Measurements from ENCODE around the gene SPTLC2. TPM values are rescaled to one million over a fixed set of nuclear protein-coding genes. Genes with fewer than 3 reads are reported as not detected.
A peak's percentile ranks its signal among the peaks of the same experiment; 100 is the strongest.

SPTLC2 gene
- total and polyA plus RNA-seq, 5 donors from 2014 or later = 8.9 to 18.1 (median 10.1) TPM

DNA sequence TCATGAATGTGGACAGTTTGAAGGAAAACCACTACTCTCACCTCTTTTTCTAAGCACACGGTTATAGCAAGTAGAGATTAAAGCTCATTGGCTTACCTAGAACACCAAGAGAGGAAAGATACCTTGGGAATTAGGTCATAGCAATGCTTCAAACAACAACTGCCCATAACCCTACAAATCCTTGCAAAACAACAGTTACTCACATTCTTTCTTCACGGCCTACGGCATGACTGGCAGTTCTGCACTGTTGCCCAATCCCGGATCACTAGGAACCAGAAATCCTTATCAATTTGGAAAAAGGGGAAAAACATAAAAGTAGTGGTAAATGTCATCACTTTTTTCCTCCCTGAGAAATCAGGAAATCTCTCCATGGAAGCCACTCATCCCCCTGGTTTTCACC lies 108.2 kb downstream of the SPTLC2 start:
- Histone ChIP-seq H3K9me3 (ENCODE audit: control insufficient read depth in 2 of 2, low read length in 2 of 2) (peaks cover under 1 to 4% of the 10 kb centered on the region in 2 experiments), H3K27ac (ENCODE audit: insufficient read depth, low read length, poor library complexity, severe bottlenecking) (no peak overlapping the region), H3K4me3 (ENCODE audit: low read depth, low read length) (no peak overlapping the region), H3K4me1 (ENCODE audit: control insufficient read depth, insufficient read depth, low read length, poor library complexity, severe bottlenecking) (no peaks in the 10 kb centered on the region), H3K36me3 (ENCODE audit: control insufficient read depth, insufficient read depth, low read length) (peaks cover 32% of the 10 kb centered on the region), H3K27me3 (ENCODE audit: control insufficient read depth, insufficient read depth, low read length) (no peaks in the 10 kb centered on the region)
- H3K4me1 Mint-ChIP-seq = no peaks in the 10 kb centered on the region
- DNase-seq (no peak), ATAC-seq (ENCODE audit: low read depth in 2 of 2) (no peak)
- no peaks in the 10 kb centered on the region for H3K27me3 Mint-ChIP-seq
- H3K4me3 Mint-ChIP-seq = no peak overlapping the region
- H3K9me3 Mint-ChIP-seq = peaks cover 0 to 2% (median under 1%) of the 10 kb centered on the region in 7 donors
- no peak overlapping the region for H3K27ac Mint-ChIP-seq
- H3K36me3 Mint-ChIP-seq = peaks cover 49% of the 10 kb centered on the region

DNA sequence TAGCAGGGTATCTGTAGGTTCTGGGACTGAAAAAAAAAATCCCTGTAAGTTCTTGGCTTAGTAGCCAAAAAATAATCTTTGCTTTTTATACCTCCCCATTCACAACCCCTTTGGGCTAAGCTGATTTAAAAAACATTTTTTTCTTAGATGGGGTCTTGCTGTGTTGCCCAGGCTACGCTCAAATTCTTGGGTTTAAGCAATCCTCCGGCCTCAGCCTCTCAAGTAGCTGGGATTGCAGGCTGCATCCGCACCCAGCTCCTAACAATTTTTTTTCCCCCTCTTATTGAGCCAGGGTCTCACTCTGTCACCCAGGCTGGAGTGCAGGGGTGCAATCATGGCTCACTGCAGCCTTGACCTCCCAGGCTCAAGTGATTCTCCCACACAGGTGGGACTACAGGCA lies 108.7 kb downstream of the SPTLC2 start:
- Mint-ChIP-seq H3K4me3 (no peak overlapping the region), H3K27ac (no peak overlapping the region), H3K4me1 (no peaks in the 10 kb centered on the region), H3K27me3 (no peaks in the 10 kb centered on the region), H3K9me3 (peaks cover 0 to 5% (median 3%) of the 10 kb centered on the region in 7 donors), H3K36me3 (peaks cover 49% of the 10 kb centered on the region)
- no peaks in the 10 kb centered on the region for H3K27me3 ChIP-seq (ENCODE audit: control insufficient read depth, insufficient read depth, low read length)
- DNase-seq = no peak
- no peak overlapping the region for H3K27ac ChIP-seq (ENCODE audit: insufficient read depth, low read length, poor library complexity, severe bottlenecking)
- H3K36me3 ChIP-seq (ENCODE audit: control insufficient read depth, insufficient read depth, low read length) = peaks cover 32% of the 10 kb centered on the region
- no peak overlapping the region for H3K4me3 ChIP-seq (ENCODE audit: low read depth, low read length)
- ATAC-seq (ENCODE audit: low read depth in 2 of 2) = no peak
- no peaks in the 10 kb centered on the region for H3K4me1 ChIP-seq (ENCODE audit: control insufficient read depth, insufficient read depth, low read length, poor library complexity, severe bottlenecking)
- peaks cover 3 to 4% of the 10 kb centered on the region in 2 experiments for H3K9me3 ChIP-seq (ENCODE audit: control insufficient read depth in 2 of 2, low read length in 2 of 2)

DNA sequence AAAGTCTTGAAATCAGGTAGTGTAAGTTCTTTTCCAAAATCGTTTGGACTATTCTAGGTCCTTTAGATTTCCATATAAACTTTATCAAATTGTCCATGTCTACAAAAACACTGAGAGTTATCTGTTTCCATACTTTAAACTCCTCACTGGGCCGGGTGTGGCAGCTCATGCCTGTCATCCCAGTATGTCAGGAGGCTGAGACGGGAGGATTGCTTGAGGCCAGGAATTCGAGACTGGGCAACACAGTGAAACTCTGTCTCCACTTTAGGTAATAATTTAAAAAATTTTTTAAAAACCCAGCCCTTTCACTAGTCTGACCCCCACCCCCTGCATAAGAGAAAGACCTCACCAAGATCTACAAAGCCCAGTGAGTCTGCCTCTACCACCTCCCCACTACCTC lies 111.4 kb downstream of the SPTLC2 start:
- H3K27ac ChIP-seq (ENCODE audit: insufficient read depth, low read length, poor library complexity, severe bottlenecking) = no peak overlapping the region
- Mint-ChIP-seq H3K4me3 (no peak overlapping the region), H3K9me3 (peaks cover 0 to 5% (median 3%) of the 10 kb centered on the region in 7 donors), H3K36me3 (peaks cover 23% of the 10 kb centered on the region), H3K27ac (no peak overlapping the region), H3K4me1 (peaks cover 0 to 5% (median 0%) of the 10 kb centered on the region in 4 donors), H3K27me3 (peaks cover 13% of the 10 kb centered on the region)
- DNase-seq = no peak
- ATAC-seq (ENCODE audit: low read depth in 2 of 2) = no peak
- no peaks in the 10 kb centered on the region for H3K4me1 ChIP-seq (ENCODE audit: control insufficient read depth, insufficient read depth, low read length, poor library complexity, severe bottlenecking)
- H3K36me3 ChIP-seq (ENCODE audit: control insufficient read depth, insufficient read depth, low read length) = peaks cover 13% of the 10 kb centered on the region
- H3K27me3 ChIP-seq (ENCODE audit: control insufficient read depth, insufficient read depth, low read length) = no peaks in the 10 kb centered on the region
- peaks cover 3 to 4% of the 10 kb centered on the region in 2 experiments for H3K9me3 ChIP-seq (ENCODE audit: control insufficient read depth in 2 of 2, low read length in 2 of 2)
- no peak overlapping the region for H3K4me3 ChIP-seq (ENCODE audit: low read depth, low read length)

DNA sequence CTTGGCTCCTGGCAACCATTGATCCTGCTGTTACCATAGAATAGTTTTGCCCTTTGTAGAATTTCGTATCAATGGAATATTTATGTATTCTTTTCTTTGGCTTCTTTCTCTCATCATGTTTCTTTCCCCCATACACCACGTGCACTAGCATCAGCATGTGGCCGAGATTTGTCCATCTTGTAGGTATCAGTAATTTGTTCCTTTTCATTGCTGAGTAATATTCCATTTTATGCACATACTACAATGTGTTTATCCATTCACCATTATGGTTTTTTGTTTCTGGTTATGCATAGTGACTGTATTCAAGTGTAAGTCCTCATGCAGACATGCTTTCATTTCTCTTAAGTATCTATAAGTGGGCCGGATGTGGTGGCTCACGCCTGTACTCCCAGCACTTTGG lies 113.3 kb downstream of the SPTLC2 start:
- no peak overlapping the region for H3K4me3 ChIP-seq (ENCODE audit: low read depth, low read length)
- peaks cover 3 to 4% of the 10 kb centered on the region in 2 experiments for H3K9me3 ChIP-seq (ENCODE audit: control insufficient read depth in 2 of 2, low read length in 2 of 2)
- Mint-ChIP-seq H3K9me3 (peaks cover 0 to 5% (median 3%) of the 10 kb centered on the region in 7 donors), H3K4me3 (no peak overlapping the region), H3K27me3 (peaks cover 23% of the 10 kb centered on the region), H3K4me1 (peaks cover 0 to 5% (median 2%) of the 10 kb centered on the region in 4 donors), H3K36me3 (peaks cover 8% of the 10 kb centered on the region), H3K27ac (no peak overlapping the region)
- no peaks in the 10 kb centered on the region for H3K27me3 ChIP-seq (ENCODE audit: control insufficient read depth, insufficient read depth, low read length)
- peaks cover 9% of the 10 kb centered on the region for H3K4me1 ChIP-seq (ENCODE audit: control insufficient read depth, insufficient read depth, low read length, poor library complexity, severe bottlenecking)
- H3K36me3 ChIP-seq (ENCODE audit: control insufficient read depth, insufficient read depth, low read length) = peaks cover 2% of the 10 kb centered on the region
- DNase-seq = no peak
- no peak for ATAC-seq (ENCODE audit: low read depth in 2 of 2)
- H3K27ac ChIP-seq (ENCODE audit: insufficient read depth, low read length, poor library complexity, severe bottlenecking) = no peak overlapping the region

DNA sequence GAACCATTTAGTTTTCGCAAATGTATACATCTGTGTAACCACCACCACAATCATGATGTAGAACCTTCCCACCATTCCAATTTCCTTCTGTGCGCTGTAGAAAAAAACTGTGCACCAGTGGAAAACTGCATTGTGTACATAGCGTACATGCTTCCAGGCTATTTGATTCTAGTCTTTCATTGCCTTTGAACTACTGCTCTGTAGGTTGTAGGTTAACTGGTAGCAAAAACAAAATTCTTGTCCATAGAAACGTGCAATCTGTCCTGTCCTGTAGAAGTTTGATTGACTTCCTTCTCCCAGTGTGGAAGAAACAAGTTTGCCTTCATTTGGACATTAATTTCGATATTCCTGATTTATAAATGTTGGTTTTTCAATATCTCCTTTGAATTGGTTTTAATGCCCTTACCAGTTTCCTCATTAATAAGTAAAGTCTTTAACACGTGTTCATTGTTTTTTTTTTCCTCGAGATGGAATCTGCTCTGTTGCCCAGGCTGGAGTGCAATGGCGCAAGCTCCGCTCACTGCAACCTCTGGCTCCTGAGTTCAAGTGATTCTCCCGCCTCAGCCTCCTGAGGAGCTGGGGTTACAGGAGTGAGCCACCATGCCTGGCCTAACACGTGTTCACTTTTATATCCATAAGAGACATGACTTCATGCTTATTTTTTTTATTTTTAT lies 114.2 kb downstream of the SPTLC2 start:
- H3K27me3 ChIP-seq (ENCODE audit: control insufficient read depth, insufficient read depth, low read length) = peaks cover 3% of the 10 kb centered on the region
- Mint-ChIP-seq H3K27ac (no peak overlapping the region), H3K36me3 (peaks cover 4% of the 10 kb centered on the region), H3K4me1 (peaks cover 0 to 7% (median 3%) of the 10 kb centered on the region in 4 donors), H3K4me3 (peak overlapping the region in 1 of 4 donors; percentile 16), H3K9me3 (peaks cover 0 to 5% (median 3%) of the 10 kb centered on the region in 7 donors), H3K27me3 (peaks cover 32% of the 10 kb centered on the region)
- H3K36me3 ChIP-seq (ENCODE audit: control insufficient read depth, insufficient read depth, low read length) = no peaks in the 10 kb centered on the region
- DNase-seq = no peak
- H3K27ac ChIP-seq (ENCODE audit: insufficient read depth, low read length, poor library complexity, severe bottlenecking) = no peak overlapping the region
- peaks cover 3 to 4% of the 10 kb centered on the region in 2 experiments for H3K9me3 ChIP-seq (ENCODE audit: control insufficient read depth in 2 of 2, low read length in 2 of 2)
- H3K4me1 ChIP-seq (ENCODE audit: control insufficient read depth, insufficient read depth, low read length, poor library complexity, severe bottlenecking) = peaks cover 13% of the 10 kb centered on the region
- no peak for ATAC-seq (ENCODE audit: low read depth in 2 of 2)
- H3K4me3 ChIP-seq (ENCODE audit: low read depth, low read length) = no peak overlapping the region

DNA sequence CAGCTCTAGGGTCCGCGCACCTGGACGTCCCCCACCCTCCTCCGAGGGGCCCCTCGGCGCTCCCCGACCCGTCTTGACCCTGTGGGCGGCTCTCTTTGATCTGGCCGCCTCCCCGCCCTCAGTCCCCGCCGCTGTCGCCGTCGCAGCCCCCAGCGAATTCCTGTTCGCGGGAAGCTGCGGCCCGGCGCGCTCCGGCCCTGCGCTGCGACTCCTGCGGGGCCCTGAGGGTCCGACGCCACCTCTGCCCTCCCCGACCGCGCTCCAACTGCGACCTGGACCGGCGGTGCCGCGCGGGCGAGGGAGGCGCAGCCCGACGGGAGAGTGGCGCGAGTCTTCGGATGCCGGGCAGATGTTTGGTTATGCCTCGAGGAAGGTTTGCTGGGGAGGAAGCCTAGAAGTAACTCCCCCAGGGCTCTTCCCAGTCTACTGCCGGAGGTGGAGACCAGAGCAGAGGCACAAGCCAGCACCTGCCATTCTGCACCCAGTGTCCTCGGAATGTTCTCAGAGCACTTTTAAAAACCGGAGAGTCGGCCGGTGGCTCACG lies 117.4 kb downstream of the SPTLC2 start:
- Mint-ChIP-seq H3K4me1 (peaks cover 0 to 7% (median 3%) of the 10 kb centered on the region in 4 donors), H3K27me3 (peaks cover 50% of the 10 kb centered on the region), H3K27ac (no peak overlapping the region), H3K9me3 (peaks cover 0 to 5% (median 3%) of the 10 kb centered on the region in 7 donors), H3K36me3 (no peaks in the 10 kb centered on the region), H3K4me3 (peak overlapping the region in 3 of 4 donors; percentile 27 to 41 (median 39))
- Histone ChIP-seq H3K4me1 (ENCODE audit: control insufficient read depth, insufficient read depth, low read length, poor library complexity, severe bottlenecking) (peaks cover 13% of the 10 kb centered on the region), H3K27me3 (ENCODE audit: control insufficient read depth, insufficient read depth, low read length) (peaks cover 5% of the 10 kb centered on the region), H3K27ac (ENCODE audit: insufficient read depth, low read length, poor library complexity, severe bottlenecking) (no peak overlapping the region), H3K9me3 (ENCODE audit: control insufficient read depth in 2 of 2, low read length in 2 of 2) (peaks cover 3 to 4% of the 10 kb centered on the region in 2 experiments), H3K36me3 (ENCODE audit: control insufficient read depth, insufficient read depth, low read length) (no peaks in the 10 kb centered on the region), H3K4me3 (ENCODE audit: low read depth, low read length) (no peak overlapping the region)
- ATAC-seq (ENCODE audit: low read depth in 2 of 2) = no peak
- DNase-seq = no peak

DNA sequence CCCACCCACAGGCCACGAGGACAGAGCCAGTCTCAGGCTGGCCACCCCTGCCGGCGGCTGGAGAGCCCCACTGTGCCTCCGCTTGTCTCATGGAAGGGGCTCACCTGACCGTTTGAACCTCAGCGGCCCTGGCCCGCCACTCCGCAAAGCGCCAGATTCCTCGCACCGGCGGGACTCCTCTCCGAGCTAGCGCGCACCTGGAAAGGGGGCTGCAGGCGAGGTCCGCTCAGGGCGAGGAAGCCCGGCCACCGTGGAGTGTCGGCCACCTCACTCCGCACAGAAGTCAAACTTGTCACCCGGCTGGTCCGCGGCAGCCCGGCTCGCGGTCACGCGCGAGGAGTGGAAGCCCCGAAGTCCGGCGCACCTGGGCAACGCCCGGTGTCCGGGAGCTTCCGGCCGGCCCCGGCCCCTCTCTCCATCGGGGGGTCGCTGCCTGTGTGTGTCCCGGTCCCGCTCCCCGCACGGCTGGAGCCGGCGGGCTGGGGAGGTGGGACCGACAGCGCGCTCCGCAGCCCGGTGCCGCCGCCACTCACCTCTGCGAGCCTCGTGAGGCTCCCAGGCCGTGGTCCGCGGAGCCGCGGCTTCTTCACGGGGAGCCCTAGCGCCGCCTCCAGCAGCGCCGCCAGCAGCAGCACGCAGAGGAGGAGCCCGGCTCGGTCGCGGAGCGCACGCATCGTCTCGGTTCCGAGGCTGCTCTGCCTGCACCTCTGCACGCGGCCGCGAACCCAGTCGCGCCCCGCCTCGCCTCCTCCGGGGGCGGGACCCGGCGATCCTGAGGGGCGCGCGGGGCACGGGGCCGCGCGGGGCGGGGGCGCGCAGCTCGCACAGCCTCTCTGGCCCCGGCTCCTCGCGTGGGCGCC lies 118.1 kb downstream of the SPTLC2 start, which contains the start of gene ISM2:
Gene ISM2, minus strand, starts transcription at position 697 of the 860 bp plus-strand sequence. Its CDS starts 23 bp downstream, at position 674.
- Histone ChIP-seq H3K9me3 (ENCODE audit: control insufficient read depth in 2 of 2, low read length in 2 of 2) (peaks cover 0 to 3% of the 10 kb centered on the region in 2 experiments), H3K27ac (ENCODE audit: insufficient read depth, low read length, poor library complexity, severe bottlenecking) (no peak within 1 kb of the TSS), H3K4me3 (ENCODE audit: low read depth, low read length) (no peak within 1 kb of the TSS), H3K36me3 (ENCODE audit: control insufficient read depth, insufficient read depth, low read length) (no peaks in the 10 kb centered on the region), H3K27me3 (ENCODE audit: control insufficient read depth, insufficient read depth, low read length) (peaks cover 5% of the 10 kb centered on the region), H3K4me1 (ENCODE audit: control insufficient read depth, insufficient read depth, low read length, poor library complexity, severe bottlenecking) (peaks cover 13% of the 10 kb centered on the region)
- no peak within 1 kb of the TSS for H3K27ac Mint-ChIP-seq
- no peaks in the 10 kb centered on the region for H3K36me3 Mint-ChIP-seq
- peak in 1 of 3 donors; percentile 50 for DNase-seq
- peaks cover 54% of the 10 kb centered on the region for H3K27me3 Mint-ChIP-seq
- H3K4me1 Mint-ChIP-seq = peaks cover 0 to 7% (median 3%) of the 10 kb centered on the region in 4 donors
- ATAC-seq (ENCODE audit: low read depth in 2 of 2) = peak; percentile 52 to 64
- H3K9me3 Mint-ChIP-seq = peaks cover 0 to 5% (median 3%) of the 10 kb centered on the region in 7 donors
- peak within 1 kb of the TSS; percentile 43 to 83 (median 80) for H3K4me3 Mint-ChIP-seq

Data from CD4-positive, CD25-positive, alpha-beta regulatory T cell (primary cell).